ENCODE data around the gene CCDC157.

CCDC157 gene

GRCh38 chr22:30390974-30391691 is 34.3 kb downstream of the CCDC157 start:
- Histone ChIP-seq H2BK5ac (ENCODE audit: low read depth, low read length, poor library complexity, severe bottlenecking) (no peak overlapping the region), H2AFZ (ENCODE audit: low read depth, low read length) (no peak overlapping the region), H3K4ac (ENCODE audit: low read depth in 1 of 2, low read length in 2 of 2) (no peak overlapping the region), H2BK15ac (ENCODE audit: low read depth, poor library complexity, severe bottlenecking) (no peak overlapping the region), H4K91ac (ENCODE audit: low read length) (no peak overlapping the region), H2BK12ac (ENCODE audit: low read length in 2 of 2) (no peak overlapping the region), H3K18ac (ENCODE audit: low read depth in 1 of 2, low read length in 2 of 2) (no peak overlapping the region), H3K79me1 (replicated peaks; ENCODE audit: low read length, poor library complexity, severe bottlenecking) (peaks cover 5% of the 10 kb centered on the region), H4K8ac (ENCODE audit: low read length) (no peak overlapping the region), H2BK120ac (ENCODE audit: low read depth, low read length) (no peak overlapping the region), H3K36me3 (ENCODE audit: control insufficient read depth in 1 of 2, insufficient read depth in 2 of 2, low read depth in 1 of 2, low read length in 2 of 2) (no peaks in the 10 kb centered on the region), H3K4me3 (ENCODE audit: insufficient read depth in 1 of 2, low read depth in 1 of 2, low read length in 2 of 2) (no peak overlapping the region), H3K4me1 (ENCODE audit: control insufficient read depth, insufficient read depth, low read depth, low read length) (peaks cover 29% of the 10 kb centered on the region), H3K9me3 (ENCODE audit: control insufficient read depth, low read length) (peaks cover 7% of the 10 kb centered on the region), H3K27me3 (ENCODE audit: control insufficient read depth in 1 of 2, insufficient read depth in 1 of 2, low read length in 2 of 2) (no peaks in the 10 kb centered on the region), H3K4me2 (ENCODE audit: low read length, poor library complexity, severe bottlenecking) (no peak overlapping the region), H2AK5ac (ENCODE audit: low read length, severe bottlenecking) (peak overlapping the region; percentile 28), H3K27ac (ENCODE audit: low read length, poor library complexity, severe bottlenecking) (no peak overlapping the region), H3K14ac (ENCODE audit: low read length in 2 of 2) (no peak overlapping the region), H3K9ac (ENCODE audit: low read length) (no peak overlapping the region), H3K23ac (ENCODE audit: low read length in 2 of 2) (no peak overlapping the region)
- peak; percentile 65 for DNase-seq
- WGBS: 64% methylated on average over 4 of the region's 5 CpGs

GRCh38 chr22:30392661-30393321 is 36.0 kb downstream of the CCDC157 start:
- Histone ChIP-seq H3K14ac (ENCODE audit: low read length in 2 of 2) (no peak overlapping the region), H3K4me1 (ENCODE audit: control insufficient read depth, insufficient read depth, low read depth, low read length) (peaks cover 31% of the 10 kb centered on the region), H3K4me2 (ENCODE audit: low read length, poor library complexity, severe bottlenecking) (peak overlapping the region; percentile 31), H3K9ac (ENCODE audit: low read length) (no peak overlapping the region), H2BK5ac (ENCODE audit: low read depth, low read length, poor library complexity, severe bottlenecking) (no peak overlapping the region), H3K4ac (ENCODE audit: low read depth in 1 of 2, low read length in 2 of 2) (no peak overlapping the region), H2BK12ac (ENCODE audit: low read length in 2 of 2) (no peak overlapping the region), H3K18ac (ENCODE audit: low read depth in 1 of 2, low read length in 2 of 2) (no peak overlapping the region), H4K91ac (ENCODE audit: low read length) (no peak overlapping the region), H3K9me3 (ENCODE audit: control insufficient read depth, low read length) (peaks cover 7% of the 10 kb centered on the region), H3K79me1 (replicated peaks; ENCODE audit: low read length, poor library complexity, severe bottlenecking) (peaks cover 7% of the 10 kb centered on the region), H3K36me3 (ENCODE audit: control insufficient read depth in 1 of 2, insufficient read depth in 2 of 2, low read depth in 1 of 2, low read length in 2 of 2) (no peaks in the 10 kb centered on the region), H2AK5ac (ENCODE audit: low read length, severe bottlenecking) (peak overlapping the region; percentile 58), H3K27ac (ENCODE audit: low read length, poor library complexity, severe bottlenecking) (peak overlapping the region; percentile 35), H3K27me3 (ENCODE audit: control insufficient read depth in 1 of 2, insufficient read depth in 1 of 2, low read length in 2 of 2) (no peaks in the 10 kb centered on the region), H3K4me3 (ENCODE audit: insufficient read depth in 1 of 2, low read depth in 1 of 2, low read length in 2 of 2) (no peak overlapping the region), H2AFZ (ENCODE audit: low read depth, low read length) (no peak overlapping the region), H2BK120ac (ENCODE audit: low read depth, low read length) (no peak overlapping the region), H2BK15ac (ENCODE audit: low read depth, poor library complexity, severe bottlenecking) (no peak overlapping the region), H3K23ac (ENCODE audit: low read length in 2 of 2) (no peak overlapping the region), H4K8ac (ENCODE audit: low read length) (no peak overlapping the region)
- WGBS: 82% methylated on average over 8 of the region's 9 CpGs
- DNase-seq: no peak

- WGBS: 82% methylated on average over 7 of the region's 7 CpGs
Observed at GRCh38 chr22:30393322-30393680, 36.5 kb downstream of the CCDC157 start.

GRCh38 chr22:30393885-30394284 is 37.1 kb downstream of the CCDC157 start:
- WGBS: 76% methylated on average over 3 of the region's 3 CpGs
- no peak overlapping the region for H2AFZ ChIP-seq (ENCODE audit: low read depth, low read length)
- H3K14ac ChIP-seq (ENCODE audit: low read length in 2 of 2): no peak overlapping the region
- H2BK15ac ChIP-seq (ENCODE audit: low read depth, poor library complexity, severe bottlenecking): no peak overlapping the region
- no peak overlapping the region for H3K9ac ChIP-seq (ENCODE audit: low read length)
- no peak overlapping the region for H3K4me3 ChIP-seq (ENCODE audit: insufficient read depth in 1 of 2, low read depth in 1 of 2, low read length in 2 of 2)
- no peak overlapping the region for H2BK12ac ChIP-seq (ENCODE audit: low read length in 2 of 2)
- H3K27me3 ChIP-seq (ENCODE audit: control insufficient read depth in 1 of 2, insufficient read depth in 1 of 2, low read length in 2 of 2): no peaks in the 10 kb centered on the region
- H2AK5ac ChIP-seq (ENCODE audit: low read length, severe bottlenecking): peak overlapping the region; percentile 97
- H3K4me2 ChIP-seq (ENCODE audit: low read length, poor library complexity, severe bottlenecking): no peak overlapping the region
- no peak overlapping the region for H3K18ac ChIP-seq (ENCODE audit: low read depth in 1 of 2, low read length in 2 of 2)
- peaks cover 14% of the 10 kb centered on the region for H3K79me1 ChIP-seq (replicated peaks; ENCODE audit: low read length, poor library complexity, severe bottlenecking)
- no peak for DNase-seq
- peaks cover 7% of the 10 kb centered on the region for H3K9me3 ChIP-seq (ENCODE audit: control insufficient read depth, low read length)
- no peak overlapping the region for H3K27ac ChIP-seq (ENCODE audit: low read length, poor library complexity, severe bottlenecking)
- H3K4me1 ChIP-seq (ENCODE audit: control insufficient read depth, insufficient read depth, low read depth, low read length): peaks cover 41% of the 10 kb centered on the region
- no peaks in the 10 kb centered on the region for H3K36me3 ChIP-seq (ENCODE audit: control insufficient read depth in 1 of 2, insufficient read depth in 2 of 2, low read depth in 1 of 2, low read length in 2 of 2)
- no peak overlapping the region for H3K23ac ChIP-seq (ENCODE audit: low read length in 2 of 2)
- no peak overlapping the region for H2BK5ac ChIP-seq (ENCODE audit: low read depth, low read length, poor library complexity, severe bottlenecking)
- H4K8ac ChIP-seq (ENCODE audit: low read length): no peak overlapping the region
- no peak overlapping the region for H3K4ac ChIP-seq (ENCODE audit: low read depth in 1 of 2, low read length in 2 of 2)
- H2BK120ac ChIP-seq (ENCODE audit: low read depth, low read length): no peak overlapping the region
- H4K91ac ChIP-seq (ENCODE audit: low read length): no peak overlapping the region

More at GRCh38 chr22:30393322-30393680, 36.5 kb downstream of the CCDC157 start:
- Histone ChIP-seq H3K4me3 (ENCODE audit: insufficient read depth in 1 of 2, low read depth in 1 of 2, low read length in 2 of 2) (no peak overlapping the region), H3K18ac (ENCODE audit: low read depth in 1 of 2, low read length in 2 of 2) (no peak overlapping the region), H3K79me1 (replicated peaks; ENCODE audit: low read length, poor library complexity, severe bottlenecking) (peaks cover 11% of the 10 kb centered on the region), H4K91ac (ENCODE audit: low read length) (no peak overlapping the region), H4K8ac (ENCODE audit: low read length) (no peak overlapping the region), H3K4ac (ENCODE audit: low read depth in 1 of 2, low read length in 2 of 2) (no peak overlapping the region), H3K9ac (ENCODE audit: low read length) (no peak overlapping the region), H3K4me1 (ENCODE audit: control insufficient read depth, insufficient read depth, low read depth, low read length) (peaks cover 37% of the 10 kb centered on the region), H2BK5ac (ENCODE audit: low read depth, low read length, poor library complexity, severe bottlenecking) (no peak overlapping the region), H3K27me3 (ENCODE audit: control insufficient read depth in 1 of 2, insufficient read depth in 1 of 2, low read length in 2 of 2) (no peaks in the 10 kb centered on the region), H2AFZ (ENCODE audit: low read depth, low read length) (no peak overlapping the region), H2BK120ac (ENCODE audit: low read depth, low read length) (no peak overlapping the region), H3K27ac (ENCODE audit: low read length, poor library complexity, severe bottlenecking) (peak overlapping the region; percentile 35), H3K14ac (ENCODE audit: low read length in 2 of 2) (peak overlapping the region in 1 of 2 experiments; percentile 63), H3K23ac (ENCODE audit: low read length in 2 of 2) (no peak overlapping the region), H3K36me3 (ENCODE audit: control insufficient read depth in 1 of 2, insufficient read depth in 2 of 2, low read depth in 1 of 2, low read length in 2 of 2) (no peaks in the 10 kb centered on the region), H2BK12ac (ENCODE audit: low read length in 2 of 2) (no peak overlapping the region), H2AK5ac (ENCODE audit: low read length, severe bottlenecking) (peak overlapping the region; percentile 97), H3K4me2 (ENCODE audit: low read length, poor library complexity, severe bottlenecking) (no peak overlapping the region), H2BK15ac (ENCODE audit: low read depth, poor library complexity, severe bottlenecking) (no peak overlapping the region), H3K9me3 (ENCODE audit: control insufficient read depth, low read length) (peaks cover 7% of the 10 kb centered on the region)
- DNase-seq: no peak
